Measurements from ENCODE around the gene WASF1.
A peak's percentile ranks its signal among the peaks of the same experiment; 100 is the strongest.

Gene WASF1

DNA sequence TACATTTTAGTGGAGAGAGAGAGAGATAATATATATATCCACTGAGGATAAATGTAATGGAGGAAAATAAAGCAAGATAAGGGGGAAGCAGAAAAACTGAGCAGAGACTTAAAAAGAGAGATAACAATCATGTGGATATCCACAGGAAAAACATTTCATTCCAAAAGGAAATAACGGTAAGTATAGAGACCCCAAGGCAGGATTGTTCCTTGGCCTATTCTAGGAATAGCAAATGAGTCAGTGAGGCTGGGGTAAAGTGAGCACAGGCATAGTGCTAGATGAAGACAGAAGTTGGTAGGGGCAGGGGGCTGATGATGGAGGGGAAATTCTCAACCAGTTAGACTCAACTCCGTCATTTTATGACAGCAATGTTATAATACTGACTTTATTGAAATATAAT is 12.0 kb upstream of the WASF1 start:
- Histone ChIP-seq H3K14ac (ENCODE audit: low read length in 2 of 2) (no peak overlapping the region), H4K8ac (ENCODE audit: low read length) (no peak overlapping the region), H3K27me3 (ENCODE audit: control insufficient read depth in 1 of 2, insufficient read depth in 1 of 2, low read length in 2 of 2) (no peaks in the 10 kb centered on the region), H3K36me3 (ENCODE audit: control insufficient read depth in 1 of 2, insufficient read depth in 2 of 2, low read depth in 1 of 2, low read length in 2 of 2) (peaks cover 0 to 19% of the 10 kb centered on the region in 2 experiments), H2BK5ac (ENCODE audit: low read depth, low read length, poor library complexity, severe bottlenecking) (no peak overlapping the region), H2AK5ac (ENCODE audit: low read length, severe bottlenecking) (no peak overlapping the region), H3K79me1 (replicated peaks; ENCODE audit: low read length, poor library complexity, severe bottlenecking) (peaks cover 23% of the 10 kb centered on the region), H3K4me1 (ENCODE audit: control insufficient read depth, insufficient read depth, low read depth, low read length) (no peaks in the 10 kb centered on the region), H2BK120ac (ENCODE audit: low read depth, low read length) (no peak overlapping the region), H3K9me3 (ENCODE audit: control insufficient read depth, low read length) (no peaks in the 10 kb centered on the region), H3K4me3 (ENCODE audit: insufficient read depth in 1 of 2, low read depth in 1 of 2, low read length in 2 of 2) (no peak overlapping the region), H4K91ac (ENCODE audit: low read length) (no peak overlapping the region), H2AFZ (ENCODE audit: low read depth, low read length) (no peak overlapping the region), H3K27ac (ENCODE audit: low read length, poor library complexity, severe bottlenecking) (no peak overlapping the region), H3K4ac (ENCODE audit: low read depth in 1 of 2, low read length in 2 of 2) (no peak overlapping the region), H3K23ac (ENCODE audit: low read length in 2 of 2) (no peak overlapping the region), H2BK15ac (ENCODE audit: low read depth, poor library complexity, severe bottlenecking) (no peak overlapping the region), H3K18ac (ENCODE audit: low read depth in 1 of 2, low read length in 2 of 2) (no peak overlapping the region), H3K9ac (ENCODE audit: low read length) (no peak overlapping the region), H3K4me2 (ENCODE audit: low read length, poor library complexity, severe bottlenecking) (no peak overlapping the region), H2BK12ac (ENCODE audit: low read length in 2 of 2) (no peak overlapping the region)
- WGBS: 80% methylated on average over 1 of the region's 2 CpGs
- DNase-seq: no peak

DNA sequence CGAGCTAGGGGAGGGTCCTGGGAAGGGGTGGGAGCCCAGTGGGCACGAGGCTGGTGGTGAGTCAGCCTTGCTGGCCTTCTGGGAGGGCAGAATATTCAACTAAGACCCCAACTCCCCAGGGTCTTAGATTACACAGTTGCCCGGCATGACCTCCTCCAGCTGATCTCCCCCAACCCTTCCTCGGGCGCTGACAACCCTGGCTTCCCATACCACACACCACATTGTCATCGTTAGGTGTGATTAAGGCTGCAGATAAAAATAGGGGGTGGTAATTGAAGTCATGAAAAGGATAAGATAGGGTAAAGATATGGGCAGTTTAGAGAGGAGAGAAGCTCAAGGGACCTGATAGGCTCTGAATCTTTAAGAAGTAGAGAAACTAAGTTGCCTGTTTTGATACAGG is 11.3 kb upstream of the WASF1 start:
- Histone ChIP-seq H3K9me3 (ENCODE audit: control insufficient read depth, low read length) (no peaks in the 10 kb centered on the region), H3K18ac (ENCODE audit: low read depth in 1 of 2, low read length in 2 of 2) (no peak overlapping the region), H3K4me2 (ENCODE audit: low read length, poor library complexity, severe bottlenecking) (no peak overlapping the region), H2BK15ac (ENCODE audit: low read depth, poor library complexity, severe bottlenecking) (no peak overlapping the region), H3K36me3 (ENCODE audit: control insufficient read depth in 1 of 2, insufficient read depth in 2 of 2, low read depth in 1 of 2, low read length in 2 of 2) (peaks cover 0 to 19% of the 10 kb centered on the region in 2 experiments), H3K9ac (ENCODE audit: low read length) (no peak overlapping the region), H4K91ac (ENCODE audit: low read length) (no peak overlapping the region), H2BK120ac (ENCODE audit: low read depth, low read length) (no peak overlapping the region), H2AK5ac (ENCODE audit: low read length, severe bottlenecking) (no peak overlapping the region), H3K4me3 (ENCODE audit: insufficient read depth in 1 of 2, low read depth in 1 of 2, low read length in 2 of 2) (no peak overlapping the region), H3K27ac (ENCODE audit: low read length, poor library complexity, severe bottlenecking) (no peak overlapping the region), H3K27me3 (ENCODE audit: control insufficient read depth in 1 of 2, insufficient read depth in 1 of 2, low read length in 2 of 2) (no peaks in the 10 kb centered on the region), H3K14ac (ENCODE audit: low read length in 2 of 2) (no peak overlapping the region), H2AFZ (ENCODE audit: low read depth, low read length) (no peak overlapping the region), H2BK5ac (ENCODE audit: low read depth, low read length, poor library complexity, severe bottlenecking) (no peak overlapping the region), H3K4me1 (ENCODE audit: control insufficient read depth, insufficient read depth, low read depth, low read length) (no peaks in the 10 kb centered on the region), H3K4ac (ENCODE audit: low read depth in 1 of 2, low read length in 2 of 2) (no peak overlapping the region), H3K23ac (ENCODE audit: low read length in 2 of 2) (no peak overlapping the region), H2BK12ac (ENCODE audit: low read length in 2 of 2) (no peak overlapping the region), H3K79me1 (replicated peaks; ENCODE audit: low read length, poor library complexity, severe bottlenecking) (peaks cover 25% of the 10 kb centered on the region), H4K8ac (ENCODE audit: low read length) (no peak overlapping the region)
- WGBS: 79% methylated on average over 2 of the region's 6 CpGs
- no peak for DNase-seq

DNA sequence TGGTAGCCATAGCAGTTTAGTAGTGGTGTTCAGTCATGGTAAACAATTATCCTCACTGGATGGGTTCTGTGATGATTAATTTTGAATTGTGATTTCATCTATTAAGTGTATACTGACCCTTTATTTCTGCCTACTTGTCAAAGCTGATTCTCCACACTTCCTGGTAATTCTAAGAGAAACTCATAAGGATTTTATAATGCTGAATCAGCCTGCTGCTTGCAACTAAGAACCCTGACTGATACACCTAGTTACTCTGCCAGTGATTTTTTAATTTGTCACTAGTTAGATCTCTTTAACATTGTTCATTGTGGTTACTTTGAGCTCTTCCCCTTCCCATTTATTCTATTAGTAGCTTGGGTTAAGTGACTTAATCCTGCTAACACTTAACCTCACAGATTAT is 9.3 kb upstream of the WASF1 start:
- H2AK5ac ChIP-seq (ENCODE audit: low read length, severe bottlenecking): no peak overlapping the region
- H2BK15ac ChIP-seq (ENCODE audit: low read depth, poor library complexity, severe bottlenecking): no peak overlapping the region
- no peak for DNase-seq
- no peak overlapping the region for H4K8ac ChIP-seq (ENCODE audit: low read length)
- H3K79me1 ChIP-seq (replicated peaks; ENCODE audit: low read length, poor library complexity, severe bottlenecking): peaks cover 23% of the 10 kb centered on the region
- no peak overlapping the region for H2BK12ac ChIP-seq (ENCODE audit: low read length in 2 of 2)
- no peak overlapping the region for H3K4me3 ChIP-seq (ENCODE audit: insufficient read depth in 1 of 2, low read depth in 1 of 2, low read length in 2 of 2)
- no peaks in the 10 kb centered on the region for H3K4me1 ChIP-seq (ENCODE audit: control insufficient read depth, insufficient read depth, low read depth, low read length)
- H4K91ac ChIP-seq (ENCODE audit: low read length): no peak overlapping the region
- no peak overlapping the region for H3K14ac ChIP-seq (ENCODE audit: low read length in 2 of 2)
- H3K4me2 ChIP-seq (ENCODE audit: low read length, poor library complexity, severe bottlenecking): no peak overlapping the region
- no peak overlapping the region for H3K23ac ChIP-seq (ENCODE audit: low read length in 2 of 2)
- no peak overlapping the region for H2AFZ ChIP-seq (ENCODE audit: low read depth, low read length)
- no peak overlapping the region for H3K18ac ChIP-seq (ENCODE audit: low read depth in 1 of 2, low read length in 2 of 2)
- no peak overlapping the region for H3K27ac ChIP-seq (ENCODE audit: low read length, poor library complexity, severe bottlenecking)
- H3K36me3 ChIP-seq (ENCODE audit: control insufficient read depth in 1 of 2, insufficient read depth in 2 of 2, low read depth in 1 of 2, low read length in 2 of 2): peaks cover 0 to 7% of the 10 kb centered on the region in 2 experiments
- no peak overlapping the region for H2BK120ac ChIP-seq (ENCODE audit: low read depth, low read length)
- peak overlapping the region; percentile 6 for H3K9ac ChIP-seq (ENCODE audit: low read length)
- H3K9me3 ChIP-seq (ENCODE audit: control insufficient read depth, low read length): no peaks in the 10 kb centered on the region
- H3K27me3 ChIP-seq (ENCODE audit: control insufficient read depth in 1 of 2, insufficient read depth in 1 of 2, low read length in 2 of 2): no peaks in the 10 kb centered on the region
- H2BK5ac ChIP-seq (ENCODE audit: low read depth, low read length, poor library complexity, severe bottlenecking): no peak overlapping the region
- no peak overlapping the region for H3K4ac ChIP-seq (ENCODE audit: low read depth in 1 of 2, low read length in 2 of 2)

DNA sequence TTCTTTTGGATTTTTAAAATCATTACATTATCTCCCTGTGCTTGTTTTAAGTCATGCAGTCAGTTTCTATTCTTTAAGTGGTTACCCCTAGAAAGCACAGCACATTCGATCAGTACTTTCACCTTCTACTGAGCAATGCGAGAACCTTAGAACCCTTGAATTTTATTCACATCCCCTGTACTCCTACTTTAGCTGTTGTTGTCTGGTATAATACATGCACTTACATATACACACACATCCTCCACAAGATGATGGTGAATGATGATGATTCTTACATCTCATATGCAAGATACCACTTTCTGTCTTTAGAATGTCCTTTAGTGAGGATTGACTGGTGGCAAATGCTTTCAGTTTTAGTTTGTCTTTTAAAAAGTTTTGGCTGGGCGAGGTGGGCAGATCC is 6.4 kb upstream of the WASF1 start:
- Histone ChIP-seq H3K23ac (ENCODE audit: low read length in 2 of 2) (no peak overlapping the region), H2AFZ (ENCODE audit: low read depth, low read length) (no peak overlapping the region), H2BK12ac (ENCODE audit: low read length in 2 of 2) (no peak overlapping the region), H3K4me1 (ENCODE audit: control insufficient read depth, insufficient read depth, low read depth, low read length) (peaks cover 5% of the 10 kb centered on the region), H3K9me3 (ENCODE audit: control insufficient read depth, low read length) (no peaks in the 10 kb centered on the region), H3K4me3 (ENCODE audit: insufficient read depth in 1 of 2, low read depth in 1 of 2, low read length in 2 of 2) (no peak overlapping the region), H2AK5ac (ENCODE audit: low read length, severe bottlenecking) (no peak overlapping the region), H4K91ac (ENCODE audit: low read length) (no peak overlapping the region), H3K79me1 (replicated peaks; ENCODE audit: low read length, poor library complexity, severe bottlenecking) (peaks cover 20% of the 10 kb centered on the region), H3K18ac (ENCODE audit: low read depth in 1 of 2, low read length in 2 of 2) (no peak overlapping the region), H3K14ac (ENCODE audit: low read length in 2 of 2) (no peak overlapping the region), H3K27me3 (ENCODE audit: control insufficient read depth in 1 of 2, insufficient read depth in 1 of 2, low read length in 2 of 2) (no peaks in the 10 kb centered on the region), H3K9ac (ENCODE audit: low read length) (no peak overlapping the region), H2BK5ac (ENCODE audit: low read depth, low read length, poor library complexity, severe bottlenecking) (no peak overlapping the region), H3K27ac (ENCODE audit: low read length, poor library complexity, severe bottlenecking) (no peak overlapping the region), H3K36me3 (ENCODE audit: control insufficient read depth in 1 of 2, insufficient read depth in 2 of 2, low read depth in 1 of 2, low read length in 2 of 2) (no peaks in the 10 kb centered on the region), H3K4me2 (ENCODE audit: low read length, poor library complexity, severe bottlenecking) (no peak overlapping the region), H2BK15ac (ENCODE audit: low read depth, poor library complexity, severe bottlenecking) (no peak overlapping the region), H3K4ac (ENCODE audit: low read depth in 1 of 2, low read length in 2 of 2) (no peak overlapping the region), H4K8ac (ENCODE audit: low read length) (no peak overlapping the region), H2BK120ac (ENCODE audit: low read depth, low read length) (no peak overlapping the region)
- 96% methylated on average over 3 of the region's 3 CpGs for WGBS
- DNase-seq: no peak

All from mesenchymal stem cell (in vitro differentiated cells and primary cell).